ENCODE data around the gene SPECC1L.
"Not testable (repeated sequence)": the region's sequence is repeated elsewhere in the genome, so short reads cannot be mapped to it uniquely, and the experiment has no call there.

DNA sequence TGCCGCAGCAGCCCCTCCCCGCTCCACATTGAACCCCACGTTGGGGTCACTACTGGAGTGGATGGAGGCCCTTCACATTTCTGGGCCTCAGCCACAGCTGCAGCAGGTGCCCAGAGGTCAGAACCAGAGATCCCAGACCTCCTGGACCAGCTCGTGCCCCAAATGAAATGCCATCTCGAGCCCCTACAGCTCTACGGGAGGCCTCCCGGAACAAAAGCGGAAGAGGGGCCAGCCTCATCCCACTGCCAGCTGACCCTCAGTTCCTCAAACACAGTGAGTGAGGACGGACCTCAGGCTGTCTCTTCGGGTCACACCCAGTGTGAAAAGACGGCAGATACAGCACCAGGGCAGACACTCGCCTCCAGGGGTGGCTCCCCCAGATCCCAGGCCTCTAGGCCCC, 17.5 kb upstream of the SPECC1L start:
- not testable (repeated sequence) for TF ChIP-seq POLR2A (IDR thresholded peaks at IDR 0.05)
- TF ChIP-seq, protein P1, sequence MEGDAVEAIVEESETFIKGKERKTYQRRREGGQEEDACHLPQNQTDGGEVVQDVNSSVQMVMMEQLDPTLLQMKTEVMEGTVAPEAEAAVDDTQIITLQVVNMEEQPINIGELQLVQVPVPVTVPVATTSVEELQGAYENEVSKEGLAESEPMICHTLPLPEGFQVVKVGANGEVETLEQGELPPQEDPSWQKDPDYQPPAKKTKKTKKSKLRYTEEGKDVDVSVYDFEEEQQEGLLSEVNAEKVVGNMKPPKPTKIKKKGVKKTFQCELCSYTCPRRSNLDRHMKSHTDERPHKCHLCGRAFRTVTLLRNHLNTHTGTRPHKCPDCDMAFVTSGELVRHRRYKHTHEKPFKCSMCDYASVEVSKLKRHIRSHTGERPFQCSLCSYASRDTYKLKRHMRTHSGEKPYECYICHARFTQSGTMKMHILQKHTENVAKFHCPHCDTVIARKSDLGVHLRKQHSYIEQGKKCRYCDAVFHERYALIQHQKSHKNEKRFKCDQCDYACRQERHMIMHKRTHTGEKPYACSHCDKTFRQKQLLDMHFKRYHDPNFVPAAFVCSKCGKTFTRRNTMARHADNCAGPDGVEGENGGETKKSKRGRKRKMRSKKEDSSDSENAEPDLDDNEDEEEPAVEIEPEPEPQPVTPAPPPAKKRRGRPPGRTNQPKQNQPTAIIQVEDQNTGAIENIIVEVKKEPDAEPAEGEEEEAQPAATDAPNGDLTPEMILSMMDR (IDR thresholded peaks at IDR 0.05) = not testable (repeated sequence)
